Right lobe of liver (tissue), 4 donors: ENCODE results near the gene EMX2.

Experiments used
- POLR2A ChIP-seq: fragments of 450-650 bp; IDR thresholded peaks from one replicate; pipeline ENCODE4 v1.6.1; 2017; ENCODE audit warnings: antibody characterized with exemption, mild to moderate bottlenecking
- TF ChIP-seq, protein P1 (sequence below), 4 donors: fragments of 200-600 bp in 3 of 4; fragments of 450-650 bp in 1 of 4; IDR thresholded peaks; one replicate each; pipeline versions ENCODE4 v1.5.1 to v1.8.0; 2016 to 2022; ENCODE audit warnings: antibody characterized with exemption in 4 of 4, mild to moderate bottlenecking in 2 of 4
- donor health status: DM: no; HTN: no; CAD: no.
- donor health status: DM: no; HTN: no; CAD: no.
- donor health status: DM: no; HTN: yes; CAD: no.

DNA sequence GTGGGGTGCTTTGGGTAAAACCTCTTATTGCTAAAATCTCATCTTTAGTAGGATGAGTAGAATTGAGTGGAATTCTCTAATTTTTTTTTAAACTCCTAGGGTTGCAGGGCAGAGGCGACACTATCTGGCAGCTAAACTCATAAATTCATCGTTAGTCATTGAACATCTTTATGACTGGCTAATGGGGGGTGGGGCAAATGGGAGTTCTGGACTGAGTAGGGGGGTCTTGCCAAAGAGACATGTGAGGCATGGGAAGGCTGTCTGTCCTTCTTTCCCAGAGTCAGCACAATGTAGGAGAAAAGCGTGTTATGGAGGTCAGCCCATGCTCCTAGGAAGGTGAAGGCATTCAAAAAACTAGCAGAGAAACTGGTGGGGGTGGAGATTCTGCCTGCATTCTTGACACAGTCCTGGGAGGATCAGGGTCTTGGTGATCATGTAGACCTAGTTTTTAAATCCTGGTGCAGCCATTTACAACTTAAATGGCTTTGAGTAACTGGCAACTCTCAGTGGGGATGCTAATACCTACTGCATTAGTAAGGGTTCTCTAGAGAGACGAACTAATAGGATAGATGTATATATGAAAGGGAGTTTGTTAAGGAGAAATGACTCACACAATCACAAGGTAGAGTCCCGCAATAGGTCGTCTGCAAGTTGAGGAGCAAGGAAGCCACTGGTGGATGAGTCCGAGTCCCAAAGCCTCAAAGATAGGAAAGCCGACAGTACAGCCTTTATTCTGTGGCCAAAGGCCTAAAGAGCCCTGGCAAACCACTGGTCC is 47.7 kb downstream of the EMX2 start:
- TF ChIP-seq, protein P1, sequence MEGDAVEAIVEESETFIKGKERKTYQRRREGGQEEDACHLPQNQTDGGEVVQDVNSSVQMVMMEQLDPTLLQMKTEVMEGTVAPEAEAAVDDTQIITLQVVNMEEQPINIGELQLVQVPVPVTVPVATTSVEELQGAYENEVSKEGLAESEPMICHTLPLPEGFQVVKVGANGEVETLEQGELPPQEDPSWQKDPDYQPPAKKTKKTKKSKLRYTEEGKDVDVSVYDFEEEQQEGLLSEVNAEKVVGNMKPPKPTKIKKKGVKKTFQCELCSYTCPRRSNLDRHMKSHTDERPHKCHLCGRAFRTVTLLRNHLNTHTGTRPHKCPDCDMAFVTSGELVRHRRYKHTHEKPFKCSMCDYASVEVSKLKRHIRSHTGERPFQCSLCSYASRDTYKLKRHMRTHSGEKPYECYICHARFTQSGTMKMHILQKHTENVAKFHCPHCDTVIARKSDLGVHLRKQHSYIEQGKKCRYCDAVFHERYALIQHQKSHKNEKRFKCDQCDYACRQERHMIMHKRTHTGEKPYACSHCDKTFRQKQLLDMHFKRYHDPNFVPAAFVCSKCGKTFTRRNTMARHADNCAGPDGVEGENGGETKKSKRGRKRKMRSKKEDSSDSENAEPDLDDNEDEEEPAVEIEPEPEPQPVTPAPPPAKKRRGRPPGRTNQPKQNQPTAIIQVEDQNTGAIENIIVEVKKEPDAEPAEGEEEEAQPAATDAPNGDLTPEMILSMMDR (IDR thresholded peaks at IDR 0.05), result no peak
- no peak for TF ChIP-seq POLR2A
